RWPE2 (cell line): ENCODE results near the gene PIK3R2.
"Not testable (repeated sequence)": the region's sequence is repeated elsewhere in the genome, so short reads cannot be mapped to it uniquely, and the experiment has no call there.

ENCODE experiments used
- ATAC-seq: fragments of 200-7000 bp; cut with Tn5 transposase; 3 replicates; pipeline ENCODE4 v1.9.1; 2021; ENCODE audit warnings: low read depth
- DNase-seq: peaks from one replicate; pipeline ENCODE4 v3.0.0-alpha.2; 2020; ENCODE audit warnings: low spot score
- H3K27ac ChIP-seq: fragments of 450-650 bp; 2 replicates; pipeline ENCODE4 v1.5.1; 2017; ENCODE audit warnings: mild to moderate bottlenecking; ENCODE audit not compliant: poor library complexity, severe bottlenecking
- H3K27me3 ChIP-seq: fragments of 250-450 bp; sonication (Bioruptor Pico); 2 replicates; pipeline ENCODE4 v1.5.1; 2021; ENCODE audit warnings: mild to moderate bottlenecking, moderate library complexity; ENCODE audit not compliant: insufficient read depth, poor library complexity, severe bottlenecking
- H3K36me3 ChIP-seq: fragments of 250-450 bp; sonication (Bioruptor Pico); 2 replicates; pipeline ENCODE4 v1.5.1; 2020; ENCODE audit warnings: low read depth, mild to moderate bottlenecking, moderate library complexity
- H3K4me1 ChIP-seq: fragments of 250-450 bp; sonication (Bioruptor Pico); 2 replicates; pipeline ENCODE4 v1.5.1; 2021; ENCODE audit warnings: mild to moderate bottlenecking, moderate library complexity; ENCODE audit not compliant: insufficient read depth, poor library complexity, severe bottlenecking
- H3K4me3 ChIP-seq: fragments of 250-450 bp; sonication (Bioruptor Pico); 2 replicates; pipeline ENCODE4 v1.5.1; 2021; ENCODE audit warnings: mild to moderate bottlenecking, moderate library complexity; ENCODE audit not compliant: severe bottlenecking
- H3K9me3 ChIP-seq: fragments of 250-450 bp; sonication (Bioruptor Pico); 2 replicates; pipeline ENCODE4 v1.5.1; 2021; ENCODE audit warnings: mild to moderate bottlenecking, moderate library complexity; ENCODE audit not compliant: severe bottlenecking
- CTCF ChIP-seq: fragments of 450-650 bp; IDR thresholded peaks from one replicate; pipeline ENCODE4 v1.5.1; 2017; ENCODE audit warnings: mild to moderate bottlenecking, moderate library complexity; ENCODE audit not compliant: poor library complexity, severe bottlenecking

Gene PIK3R2

GRCh38 chr19:18156841-18157464, 4.0 kb downstream of the PIK3R2 start:
- Histone ChIP-seq H3K4me3 (no peak overlapping the region), H3K4me1 (peaks cover 22% of the 10 kb centered on the region), H3K27me3 (no peaks in the 10 kb centered on the region), H3K9me3 (no peaks in the 10 kb centered on the region), H3K27ac (peak overlapping the region; percentile 77), H3K36me3 (peaks cover 19% of the 10 kb centered on the region)
- ATAC-seq (peak; percentile 30), DNase-seq (peak; percentile 93)
- no peak for TF ChIP-seq CTCF

- H3K4me3 ChIP-seq, result no peak overlapping the region
- no peaks in the 10 kb centered on the region for H3K27me3 ChIP-seq
- no peaks in the 10 kb centered on the region for H3K9me3 ChIP-seq
- ATAC-seq (peak; percentile 20; the same call in 2 of the 3 replicates), DNase-seq (no peak)
- H3K27ac ChIP-seq, result peak overlapping the region; percentile 77
- H3K36me3 ChIP-seq, result peaks cover 25% of the 10 kb centered on the region
- peak; percentile 22 for TF ChIP-seq CTCF
- H3K4me1 ChIP-seq, result peaks cover 22% of the 10 kb centered on the region
Observed at GRCh38 chr19:18157465-18158063, 4.6 kb downstream of the PIK3R2 start.

- TF ChIP-seq CTCF, result no peak
- peaks cover 34% of the 10 kb centered on the region for H3K36me3 ChIP-seq
- H3K27ac ChIP-seq, result peak overlapping the region; percentile 77
- ATAC-seq, result no peak
- H3K4me1 ChIP-seq, result peaks cover 22% of the 10 kb centered on the region
- no peak overlapping the region for H3K4me3 ChIP-seq
- H3K9me3 ChIP-seq, result no peaks in the 10 kb centered on the region
- H3K27me3 ChIP-seq, result no peaks in the 10 kb centered on the region
- no peak for DNase-seq
Observed at GRCh38 chr19:18158467-18158866, 5.5 kb downstream of the PIK3R2 start.

DNA sequence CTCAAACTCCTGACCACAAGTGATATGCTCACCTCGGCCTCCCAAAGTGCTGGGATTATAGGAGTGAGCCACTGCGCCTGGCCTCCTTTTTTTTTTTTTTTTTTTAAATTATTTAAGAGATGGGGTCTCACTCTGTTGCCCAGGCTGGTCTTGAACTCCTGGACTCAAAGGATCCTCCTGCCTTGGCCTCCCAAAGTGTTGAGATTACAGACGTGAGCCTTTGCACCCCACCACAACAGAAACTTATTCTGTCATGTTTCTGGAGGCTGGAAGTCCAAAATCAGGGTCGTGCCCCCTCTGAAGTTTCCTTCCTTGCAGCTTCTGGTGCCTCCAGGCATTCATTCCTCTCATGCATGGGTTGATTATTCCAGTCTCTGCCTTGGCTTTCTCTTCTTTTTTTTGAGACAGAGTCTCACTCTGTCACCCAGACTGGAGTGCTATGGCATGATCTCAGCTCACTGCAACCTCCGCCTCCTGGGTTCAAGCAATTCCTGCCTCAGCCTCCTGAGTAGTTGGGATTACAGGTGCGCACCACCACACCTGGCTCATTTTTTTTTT, 6.2 kb downstream of the PIK3R2 start:
- H3K27me3 ChIP-seq, H3K27ac ChIP-seq, H3K9me3 ChIP-seq, H3K4me3 ChIP-seq, DNase-seq, ATAC-seq: not testable (repeated sequence)
- Histone ChIP-seq H3K4me1 (peaks cover 22% of the 10 kb centered on the region), H3K36me3 (peaks cover 41% of the 10 kb centered on the region)

GRCh38 chr19:18159810-18160209, 6.8 kb downstream of the PIK3R2 start:
- Histone ChIP-seq H3K9me3 (no peaks in the 10 kb centered on the region), H3K27ac (no peak overlapping the region), H3K4me3 (no peak overlapping the region), H3K36me3 (peaks cover 45% of the 10 kb centered on the region), H3K4me1 (peaks cover 20% of the 10 kb centered on the region), H3K27me3 (no peaks in the 10 kb centered on the region)
- no peak for TF ChIP-seq CTCF
- no peak for ATAC-seq
- DNase-seq, result no peak
